H1 (cell line): Measurements from ENCODE around the gene MRAP2. TPM values are rescaled to one million over a fixed set of nuclear protein-coding genes. Genes with fewer than 3 reads are reported as not detected.

ENCODE experiments used
- ATF3 ChIP-seq: IDR thresholded peaks from 2 replicates; pipeline ENCODE4 v1.6.1; 2011; ENCODE audit warnings: low read depth, mild to moderate bottlenecking, low read length; ENCODE audit not compliant: insufficient read depth
- CBX8 ChIP-seq: fragments of 300-800, 300-1000 bp; sonication (generic); IDR thresholded peaks from 2 replicates; pipeline ENCODE4 v1.7.1; 2016; ENCODE audit warnings: low read depth, low read length, borderline replicate concordance
- CTBP2 ChIP-seq: IDR thresholded peaks from 2 replicates; pipeline ENCODE4 v1.7.0; 2011; ENCODE audit warnings: borderline replicate concordance, mild to moderate bottlenecking, moderate library complexity, mixed read lengths, low read length; ENCODE audit not compliant: insufficient read depth, insufficient read length
- RAD21 ChIP-seq, 2 experiments: IDR thresholded peaks in 1 of 2; conservative IDR thresholded peaks in 1 of 2; 2 replicates each; pipeline ENCODE4 v1.6.1; 2011; ENCODE audit warnings: low read depth in 2 of 2, low read length in 2 of 2, improper control_type of control experiment in 1 of 2, inconsistent platforms in 1 of 2, mild to moderate bottlenecking in 1 of 2, moderate library complexity in 1 of 2
- SP4 ChIP-seq: IDR thresholded peaks from 2 replicates; pipeline ENCODE4 v1.6.1; 2012; ENCODE audit warnings: low read length, inconsistent platforms
- TAF1 ChIP-seq: IDR thresholded peaks from 2 replicates; pipeline ENCODE4 v1.6.1; 2011; ENCODE audit warnings: mild to moderate bottlenecking, low read depth, low read length
- polyA plus RNA-seq, 7 experiments: library from polyadenylated mRNA; depleted of rRNA in 3 of 7; stranded (reverse) in 5 of 7; unstranded in 2 of 7; fragments of >200 nt in 5 of 7; fragments of 200-250 nt in 2 of 7; gene quantifications; 1 replicate in 5 of 7; 2 replicates in 1 of 7; 4 replicates in 1 of 7; pipeline versions ENCODE4 v1.2.1 to v1.2.3, GENCODE V29; 2011 to 2013; ENCODE audit warnings: missing spikeins in 2 of 7, mixed read lengths in 2 of 7
- total RNA-seq: library from RNA; stranded (reverse); fragmentation: NEBNext Ultra II Directional; extraction: Animal tissue kit (Norgen Biotek cat#: 25700); gene quantifications from 2 replicates; pipeline ENCODE4 v1.2.1, GENCODE V29; 2021
- TF ChIP-seq, protein P1 (sequence below): fragments of 300-600 bp; sonication (generic); IDR thresholded peaks from 2 replicates; pipeline ENCODE4 v1.7.1; 2012; ENCODE audit warnings: low read length, moderate library complexity, mild to moderate bottlenecking, inconsistent platforms; ENCODE audit not compliant: insufficient replicate concordance
- TF ChIP-seq, protein P2 (sequence below): IDR thresholded peaks from 2 replicates; pipeline ENCODE4 v1.6.1; 2012; ENCODE audit warnings: inconsistent platforms

The MRAP2 gene
- total and polyA plus RNA-seq, 2 of the 8 experiments (the other 6 are each of a cell fraction or from before 2014, with no cell fraction given), result 5.0 to 11.0 TPM

GRCh38 chr6:84052204-84052882, 18.8 kb downstream of the MRAP2 start (continued):
- TF ChIP-seq, protein P1, sequence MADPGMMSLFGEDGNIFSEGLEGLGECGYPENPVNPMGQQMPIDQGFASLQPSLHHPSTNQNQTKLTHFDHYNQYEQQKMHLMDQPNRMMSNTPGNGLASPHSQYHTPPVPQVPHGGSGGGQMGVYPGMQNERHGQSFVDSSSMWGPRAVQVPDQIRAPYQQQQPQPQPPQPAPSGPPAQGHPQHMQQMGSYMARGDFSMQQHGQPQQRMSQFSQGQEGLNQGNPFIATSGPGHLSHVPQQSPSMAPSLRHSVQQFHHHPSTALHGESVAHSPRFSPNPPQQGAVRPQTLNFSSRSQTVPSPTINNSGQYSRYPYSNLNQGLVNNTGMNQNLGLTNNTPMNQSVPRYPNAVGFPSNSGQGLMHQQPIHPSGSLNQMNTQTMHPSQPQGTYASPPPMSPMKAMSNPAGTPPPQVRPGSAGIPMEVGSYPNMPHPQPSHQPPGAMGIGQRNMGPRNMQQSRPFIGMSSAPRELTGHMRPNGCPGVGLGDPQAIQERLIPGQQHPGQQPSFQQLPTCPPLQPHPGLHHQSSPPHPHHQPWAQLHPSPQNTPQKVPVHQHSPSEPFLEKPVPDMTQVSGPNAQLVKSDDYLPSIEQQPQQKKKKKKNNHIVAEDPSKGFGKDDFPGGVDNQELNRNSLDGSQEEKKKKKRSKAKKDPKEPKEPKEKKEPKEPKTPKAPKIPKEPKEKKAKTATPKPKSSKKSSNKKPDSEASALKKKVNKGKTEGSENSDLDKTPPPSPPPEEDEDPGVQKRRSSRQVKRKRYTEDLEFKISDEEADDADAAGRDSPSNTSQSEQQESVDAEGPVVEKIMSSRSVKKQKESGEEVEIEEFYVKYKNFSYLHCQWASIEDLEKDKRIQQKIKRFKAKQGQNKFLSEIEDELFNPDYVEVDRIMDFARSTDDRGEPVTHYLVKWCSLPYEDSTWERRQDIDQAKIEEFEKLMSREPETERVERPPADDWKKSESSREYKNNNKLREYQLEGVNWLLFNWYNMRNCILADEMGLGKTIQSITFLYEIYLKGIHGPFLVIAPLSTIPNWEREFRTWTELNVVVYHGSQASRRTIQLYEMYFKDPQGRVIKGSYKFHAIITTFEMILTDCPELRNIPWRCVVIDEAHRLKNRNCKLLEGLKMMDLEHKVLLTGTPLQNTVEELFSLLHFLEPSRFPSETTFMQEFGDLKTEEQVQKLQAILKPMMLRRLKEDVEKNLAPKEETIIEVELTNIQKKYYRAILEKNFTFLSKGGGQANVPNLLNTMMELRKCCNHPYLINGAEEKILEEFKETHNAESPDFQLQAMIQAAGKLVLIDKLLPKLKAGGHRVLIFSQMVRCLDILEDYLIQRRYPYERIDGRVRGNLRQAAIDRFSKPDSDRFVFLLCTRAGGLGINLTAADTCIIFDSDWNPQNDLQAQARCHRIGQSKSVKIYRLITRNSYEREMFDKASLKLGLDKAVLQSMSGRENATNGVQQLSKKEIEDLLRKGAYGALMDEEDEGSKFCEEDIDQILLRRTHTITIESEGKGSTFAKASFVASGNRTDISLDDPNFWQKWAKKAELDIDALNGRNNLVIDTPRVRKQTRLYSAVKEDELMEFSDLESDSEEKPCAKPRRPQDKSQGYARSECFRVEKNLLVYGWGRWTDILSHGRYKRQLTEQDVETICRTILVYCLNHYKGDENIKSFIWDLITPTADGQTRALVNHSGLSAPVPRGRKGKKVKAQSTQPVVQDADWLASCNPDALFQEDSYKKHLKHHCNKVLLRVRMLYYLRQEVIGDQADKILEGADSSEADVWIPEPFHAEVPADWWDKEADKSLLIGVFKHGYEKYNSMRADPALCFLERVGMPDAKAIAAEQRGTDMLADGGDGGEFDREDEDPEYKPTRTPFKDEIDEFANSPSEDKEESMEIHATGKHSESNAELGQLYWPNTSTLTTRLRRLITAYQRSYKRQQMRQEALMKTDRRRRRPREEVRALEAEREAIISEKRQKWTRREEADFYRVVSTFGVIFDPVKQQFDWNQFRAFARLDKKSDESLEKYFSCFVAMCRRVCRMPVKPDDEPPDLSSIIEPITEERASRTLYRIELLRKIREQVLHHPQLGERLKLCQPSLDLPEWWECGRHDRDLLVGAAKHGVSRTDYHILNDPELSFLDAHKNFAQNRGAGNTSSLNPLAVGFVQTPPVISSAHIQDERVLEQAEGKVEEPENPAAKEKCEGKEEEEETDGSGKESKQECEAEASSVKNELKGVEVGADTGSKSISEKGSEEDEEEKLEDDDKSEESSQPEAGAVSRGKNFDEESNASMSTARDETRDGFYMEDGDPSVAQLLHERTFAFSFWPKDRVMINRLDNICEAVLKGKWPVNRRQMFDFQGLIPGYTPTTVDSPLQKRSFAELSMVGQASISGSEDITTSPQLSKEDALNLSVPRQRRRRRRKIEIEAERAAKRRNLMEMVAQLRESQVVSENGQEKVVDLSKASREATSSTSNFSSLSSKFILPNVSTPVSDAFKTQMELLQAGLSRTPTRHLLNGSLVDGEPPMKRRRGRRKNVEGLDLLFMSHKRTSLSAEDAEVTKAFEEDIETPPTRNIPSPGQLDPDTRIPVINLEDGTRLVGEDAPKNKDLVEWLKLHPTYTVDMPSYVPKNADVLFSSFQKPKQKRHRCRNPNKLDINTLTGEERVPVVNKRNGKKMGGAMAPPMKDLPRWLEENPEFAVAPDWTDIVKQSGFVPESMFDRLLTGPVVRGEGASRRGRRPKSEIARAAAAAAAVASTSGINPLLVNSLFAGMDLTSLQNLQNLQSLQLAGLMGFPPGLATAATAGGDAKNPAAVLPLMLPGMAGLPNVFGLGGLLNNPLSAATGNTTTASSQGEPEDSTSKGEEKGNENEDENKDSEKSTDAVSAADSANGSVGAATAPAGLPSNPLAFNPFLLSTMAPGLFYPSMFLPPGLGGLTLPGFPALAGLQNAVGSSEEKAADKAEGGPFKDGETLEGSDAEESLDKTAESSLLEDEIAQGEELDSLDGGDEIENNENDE, result no peak
- TF ChIP-seq CTBP2, result no peak
- TF ChIP-seq TAF1, result peak; percentile 44; the same call in 1 of the 2 replicates
- TF ChIP-seq CBX8, result no peak
- no peak for TF ChIP-seq ATF3
- TF ChIP-seq, protein P2, sequence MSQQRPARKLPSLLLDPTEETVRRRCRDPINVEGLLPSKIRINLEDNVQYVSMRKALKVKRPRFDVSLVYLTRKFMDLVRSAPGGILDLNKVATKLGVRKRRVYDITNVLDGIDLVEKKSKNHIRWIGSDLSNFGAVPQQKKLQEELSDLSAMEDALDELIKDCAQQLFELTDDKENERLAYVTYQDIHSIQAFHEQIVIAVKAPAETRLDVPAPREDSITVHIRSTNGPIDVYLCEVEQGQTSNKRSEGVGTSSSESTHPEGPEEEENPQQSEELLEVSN, result no peak
- TF ChIP-seq RAD21 (IDR thresholded peaks at IDR 0.05 in 1 of 2, conservative IDR thresholded peaks at IDR 0.05 in 1 of 2; ENCODE audit: low read depth in 2 of 2, low read length in 2 of 2), result peak; percentile 8 to 21; a peak in 2 of 4 replicates
- TF ChIP-seq SP4, result no peak
